GM18499 (cell line): ENCODE results near the gene FSD1.

Experiments used
- ATAC-seq: cut with Tn5 transposase; IDR thresholded peaks from one replicate; pipeline ENCODE4 v1.9.1; 2021; ENCODE audit warnings: moderate number of reproducible peaks; ENCODE audit not compliant: insufficient read depth, unreplicated experiment

FSD1 gene

GRCh38 chr19:4361152-4362046 lies 57.0 kb downstream of the FSD1 start:
- no peak for ATAC-seq

DNA sequence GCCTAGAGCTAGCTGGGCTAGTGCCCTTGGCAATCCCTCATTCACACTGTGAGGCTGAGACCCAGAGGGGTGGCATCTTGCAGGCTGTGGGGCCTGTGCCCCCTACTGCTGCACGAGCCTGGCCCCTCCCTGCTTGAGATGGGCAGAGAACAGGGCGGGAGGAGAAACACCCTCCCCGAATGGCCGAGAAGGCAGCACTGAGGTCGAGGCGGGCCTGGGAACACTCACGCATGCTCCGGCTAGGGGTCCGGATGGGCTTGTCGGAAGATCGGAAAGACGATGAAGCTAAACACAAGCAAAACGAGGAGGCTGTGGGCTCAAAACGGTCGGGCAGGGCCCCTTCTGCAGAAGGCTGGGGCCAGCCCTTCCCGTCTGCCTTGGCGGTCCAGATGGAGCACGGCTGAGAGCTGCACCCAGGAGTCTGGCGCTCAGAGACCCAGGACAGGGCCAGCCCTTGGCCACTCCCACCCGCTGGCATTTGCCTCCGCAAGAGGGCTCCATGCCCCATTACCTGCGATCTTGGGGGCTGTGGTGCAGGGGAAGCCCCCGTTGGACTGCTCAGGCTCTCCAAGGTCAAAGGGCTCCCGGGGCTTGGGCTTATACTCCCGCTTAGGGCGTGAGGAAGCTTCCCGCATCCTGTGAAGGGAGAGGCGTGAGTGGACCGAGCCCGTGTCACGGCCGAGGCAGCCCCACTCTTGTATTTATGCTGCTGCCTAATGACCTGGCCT lies 57.9 kb downstream of the FSD1 start:
- ATAC-seq, result no peak

DNA sequence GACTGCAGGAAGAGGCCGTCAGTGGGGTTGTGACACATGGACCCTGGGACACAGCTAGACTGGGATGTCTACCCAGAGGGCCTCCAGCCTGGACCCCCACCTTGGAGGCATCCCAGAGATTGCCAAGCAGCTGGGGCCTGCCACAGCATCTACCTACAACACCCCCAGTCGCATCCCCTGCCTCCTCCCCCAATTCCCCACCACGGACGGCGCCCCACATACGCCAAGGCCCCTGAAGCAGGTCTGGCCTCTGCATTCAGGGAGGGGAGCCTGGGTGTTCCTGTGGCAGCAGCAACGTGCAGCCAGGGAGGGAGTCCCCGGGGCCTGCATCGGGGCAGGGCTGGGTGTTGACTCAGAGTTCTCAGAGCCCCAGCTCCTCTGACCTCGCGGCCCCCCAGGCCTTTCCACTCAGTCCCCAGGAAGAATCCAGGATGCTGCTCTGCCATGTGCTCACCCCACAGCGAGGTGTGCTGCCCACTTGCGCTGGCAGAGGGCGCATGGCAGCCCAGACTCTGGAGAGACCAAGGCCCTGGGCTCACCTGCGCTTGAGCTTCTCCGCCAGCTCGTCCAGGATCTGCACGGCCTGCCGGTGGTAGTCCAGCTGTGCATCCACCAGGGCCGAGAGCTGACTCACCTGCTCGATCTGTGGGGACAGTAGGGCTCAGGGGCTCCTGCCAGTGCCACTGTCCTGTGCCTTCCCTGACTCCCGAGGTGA lies 58.6 kb downstream of the FSD1 start:
- ATAC-seq, result no peak

DNA sequence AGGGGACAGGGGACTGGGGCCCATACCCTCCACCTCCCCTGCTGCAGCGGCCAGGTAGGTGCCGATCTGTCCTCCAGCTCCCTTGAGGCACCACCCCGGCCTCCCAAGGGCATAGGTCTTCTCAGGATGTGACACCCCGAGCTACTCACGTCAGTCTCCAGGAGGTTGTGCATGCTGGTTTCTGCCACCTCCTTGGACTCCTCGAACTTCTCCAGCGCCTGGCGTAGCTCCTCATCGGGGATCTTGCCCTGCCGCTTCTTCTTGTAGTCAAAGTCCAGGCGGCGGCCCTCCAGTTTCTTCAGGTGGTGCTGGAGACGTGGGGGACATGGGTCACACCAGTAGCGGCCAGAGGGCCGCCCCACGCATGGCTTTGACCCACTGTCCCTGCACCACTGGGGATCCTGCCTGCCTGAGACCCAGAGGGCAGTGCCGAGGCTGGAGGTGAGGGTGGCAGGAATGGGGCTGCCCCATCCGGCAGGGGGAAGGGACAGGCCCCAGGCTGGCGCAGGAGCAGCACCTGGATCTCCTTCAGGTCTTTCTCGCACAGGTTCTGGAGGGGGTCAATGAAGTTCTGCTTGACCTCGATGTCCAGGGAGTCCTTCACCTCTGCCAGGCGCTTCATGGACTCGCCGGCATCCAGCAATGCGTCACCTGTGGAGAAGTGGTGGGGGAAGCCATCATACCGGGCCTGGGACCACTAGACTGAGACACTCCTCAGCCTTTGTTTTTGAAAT lies 59.3 kb downstream of the FSD1 start:
- ATAC-seq, result no peak

DNA sequence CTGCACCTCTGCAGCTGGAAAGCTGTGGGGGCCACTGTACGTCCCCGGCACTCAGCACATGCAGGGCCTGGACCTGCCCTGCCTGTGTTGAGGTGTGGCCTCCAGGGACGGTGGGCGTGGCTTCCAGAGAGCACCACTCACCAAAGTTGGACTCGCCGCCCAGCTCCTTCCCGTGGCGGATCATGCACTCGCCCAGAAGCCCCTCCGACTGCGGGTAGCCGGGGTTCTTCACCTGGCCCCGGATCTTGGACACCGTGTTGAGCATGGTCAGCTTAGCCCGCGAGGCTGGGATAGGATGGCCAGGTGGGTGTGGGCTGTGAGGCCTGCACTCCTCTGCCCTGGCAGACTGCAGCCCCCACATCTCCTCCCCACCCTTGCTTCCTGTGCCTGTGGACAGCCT lies 60.9 kb downstream of the FSD1 start:
- no peak for ATAC-seq

GRCh38 chr19:4365791-4366665 lies 61.6 kb downstream of the FSD1 start:
- no peak for ATAC-seq

- no peak for ATAC-seq
Measured at GRCh38 chr19:4366666-4367335, 62.4 kb downstream of the FSD1 start.

DNA sequence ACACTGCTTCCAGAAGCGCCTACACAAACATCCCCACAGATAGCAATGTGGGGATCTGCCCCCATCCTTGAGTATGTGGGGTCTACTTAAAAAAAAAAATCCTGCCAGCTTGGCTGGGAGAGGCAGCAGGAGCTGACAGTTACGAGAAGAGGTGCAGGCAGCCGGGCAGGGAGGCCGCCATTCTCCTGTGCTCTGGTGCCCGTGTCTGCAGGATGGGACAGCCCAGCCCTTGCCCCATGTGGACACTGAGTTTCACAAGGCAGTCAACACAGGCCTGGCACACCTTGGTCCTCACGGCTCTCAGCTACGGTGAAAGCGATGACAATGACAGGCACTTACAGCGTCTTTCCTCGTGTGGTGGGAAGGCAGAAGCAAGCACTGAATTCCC lies 62.9 kb downstream of the FSD1 start:
- no peak for ATAC-seq

GRCh38 chr19:4367781-4368127 lies 63.4 kb downstream of the FSD1 start:
- ATAC-seq, result no peak

DNA sequence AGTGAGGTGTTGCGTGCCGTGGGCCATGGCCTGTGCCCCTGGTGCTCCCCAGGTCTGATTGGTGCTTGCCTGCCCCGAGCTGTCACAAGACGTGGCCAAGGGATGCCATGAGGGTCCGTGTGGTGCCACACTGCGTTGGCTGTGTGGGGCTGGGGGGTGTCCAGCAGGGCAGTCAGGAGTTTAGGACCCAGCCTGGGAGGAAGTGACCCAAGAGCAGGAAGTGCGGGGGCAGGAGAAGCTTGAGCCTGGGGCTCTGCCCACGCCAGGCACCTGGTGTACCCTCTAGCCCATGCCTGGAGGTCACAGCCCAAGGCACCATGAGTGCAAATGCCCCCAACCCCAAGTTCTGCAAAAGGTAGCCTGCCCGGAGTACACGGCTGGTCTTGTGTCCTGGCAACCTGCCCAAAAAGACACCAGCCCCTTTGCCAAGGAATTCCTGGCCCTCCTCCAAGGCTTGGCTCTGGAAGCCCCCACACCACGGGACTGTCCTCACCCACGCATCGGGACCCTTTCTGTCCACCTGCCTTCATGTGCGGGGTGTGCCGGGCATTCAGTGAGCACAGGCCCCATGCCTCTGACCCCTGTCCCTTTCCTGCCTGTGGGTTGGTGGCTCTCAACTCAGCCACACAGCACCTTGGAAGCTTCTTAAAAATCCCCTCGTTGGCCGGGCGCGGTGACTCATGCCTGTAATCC lies 63.9 kb downstream of the FSD1 start:
- no peak for ATAC-seq

DNA sequence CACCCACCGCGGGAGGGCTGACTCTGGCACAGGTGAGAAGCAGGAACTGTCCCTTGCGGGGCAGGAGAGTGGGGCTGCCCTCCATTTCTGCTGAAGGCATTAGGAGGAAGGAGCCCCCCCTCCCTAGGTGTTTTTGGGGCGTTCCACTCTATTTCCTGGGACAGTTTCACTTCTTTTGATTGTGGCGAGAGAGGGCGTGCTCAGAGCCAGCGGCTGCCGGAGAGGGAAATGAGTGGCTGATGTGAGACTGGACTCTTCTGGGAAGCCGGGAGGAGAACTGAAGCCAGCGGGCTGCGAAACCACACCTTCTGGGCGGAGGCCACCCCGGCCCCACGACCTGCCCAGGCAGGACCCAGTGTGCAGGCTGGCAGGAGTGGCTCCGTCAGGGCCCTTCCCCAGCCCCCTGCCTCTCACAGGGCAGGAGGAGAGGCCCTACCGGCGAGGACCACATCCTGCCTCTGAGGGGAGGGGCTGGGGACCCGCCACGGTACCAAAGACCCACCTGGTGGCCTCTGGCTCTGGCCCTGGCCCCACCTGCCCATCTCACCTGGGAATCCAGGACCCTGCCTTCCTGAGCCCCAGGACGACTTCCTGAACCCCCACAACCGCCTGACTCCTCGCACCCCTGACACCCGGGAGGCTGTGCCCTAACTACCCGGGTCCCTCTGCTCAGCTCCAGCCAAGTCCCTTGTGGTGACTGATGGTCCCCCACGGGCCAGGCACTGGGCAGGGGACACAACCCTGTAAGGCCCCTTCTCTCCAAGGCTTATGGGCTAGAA lies 64.9 kb downstream of the FSD1 start:
- ATAC-seq, result peak; percentile 35

GRCh38 chr19:4369888-4370260 lies 65.5 kb downstream of the FSD1 start:
- ATAC-seq, result peak; percentile 9

GRCh38 chr19:4370418-4371041 lies 66.1 kb downstream of the FSD1 start:
- no peak for ATAC-seq

DNA sequence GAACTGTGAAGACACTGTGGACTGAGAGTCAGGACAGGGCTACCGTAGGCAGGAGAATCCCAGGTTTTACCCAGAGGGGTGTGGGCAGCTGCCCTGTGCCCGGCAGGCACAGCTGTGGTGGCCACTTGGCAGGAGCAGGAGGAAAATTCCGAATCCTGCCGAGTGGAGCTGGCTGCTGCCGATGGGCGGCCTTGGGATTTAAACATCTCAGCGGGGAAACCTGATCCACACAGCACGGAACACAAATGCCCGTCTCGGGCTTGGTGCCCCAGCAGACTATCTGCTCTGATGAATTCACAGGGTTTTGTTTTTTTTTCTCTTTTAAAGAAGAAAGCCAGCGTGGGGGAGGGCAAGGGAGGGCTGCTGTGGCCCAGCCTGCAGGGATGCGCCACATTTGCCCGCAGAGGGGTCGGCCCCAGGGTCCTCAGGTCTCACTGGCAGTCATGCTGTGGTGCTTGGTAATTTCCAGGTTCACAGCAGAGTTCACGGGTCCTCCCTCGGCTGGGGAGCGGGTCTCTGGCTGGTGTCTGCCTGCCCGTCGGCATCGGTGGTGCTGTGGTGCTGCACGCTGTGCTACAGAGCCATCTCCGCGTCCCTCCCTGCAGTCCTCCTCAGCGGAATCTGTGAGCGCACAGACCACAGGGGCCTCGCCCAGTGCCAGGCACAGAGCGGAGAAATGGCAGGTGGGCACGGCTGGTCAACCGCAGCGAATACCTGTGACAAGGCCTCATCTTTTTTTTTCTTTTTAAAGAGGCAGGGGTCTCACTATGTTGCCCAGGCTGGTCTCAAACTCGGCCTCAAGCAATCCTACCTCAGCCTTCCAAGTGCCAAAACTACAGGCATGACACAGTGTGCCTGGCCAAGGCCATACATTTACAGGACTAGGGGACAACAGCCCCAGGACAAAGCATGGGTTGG lies 67.1 kb downstream of the FSD1 start:
- no peak for ATAC-seq

GRCh38 chr19:4372165-4373012 lies 68.0 kb downstream of the FSD1 start:
- no peak for ATAC-seq
